HepG2 (cell line): ENCODE data around the gene ARPC1B.

ENCODE experiments used
- ATF7 ChIP-seq, 2 experiments: fragments of 450-650 bp in 1 of 2; sonication (generic) in 1 of 2; formaldehyde crosslinking in 1 of 2; IDR thresholded peaks; 2 replicates each; pipeline versions ENCODE4 v1.4.0 to v1.6.1; 2016 to 2020; ENCODE audit warnings: antibody characterized with exemption in 1 of 2, mild to moderate bottlenecking in 1 of 2, missing genetic modification reagents in 1 of 2
- MXI1 ChIP-seq: IDR thresholded peaks from 3 replicates; pipeline ENCODE4 v1.6.1; 2012; ENCODE audit warnings: low read depth, low read length, inconsistent platforms, borderline replicate concordance
- NFIC ChIP-seq: IDR thresholded peaks from 2 replicates; pipeline ENCODE4 v1.6.1; 2012; ENCODE audit warnings: mild to moderate bottlenecking, low read length, inconsistent platforms
- NFRKB ChIP-seq: fragments of 450-650 bp; IDR thresholded peaks from 2 replicates; pipeline ENCODE4 v1.6.1; 2017
- POLR2AphosphoS5 ChIP-seq: IDR thresholded peaks from 2 replicates; pipeline ENCODE4 v1.6.1; 2012; ENCODE audit warnings: low read depth, low read length
- SMC3 ChIP-seq: IDR thresholded peaks from 2 replicates; pipeline ENCODE4 v1.6.1; 2011; ENCODE audit warnings: low read length, improper control_type of control experiment
- TAF1 ChIP-seq: sonication (generic); formaldehyde crosslinking; IDR thresholded peaks from 2 replicates; pipeline ENCODE4 v1.4.0; 2020; ENCODE audit warnings: missing genetic modification reagents
- TF ChIP-seq, protein P1 (sequence below): sonication (generic); formaldehyde crosslinking; IDR thresholded peaks from 2 replicates; pipeline ENCODE4 v1.5.0; 2020; ENCODE audit warnings: mild to moderate bottlenecking, missing genetic modification reagents, moderate library complexity

DNA sequence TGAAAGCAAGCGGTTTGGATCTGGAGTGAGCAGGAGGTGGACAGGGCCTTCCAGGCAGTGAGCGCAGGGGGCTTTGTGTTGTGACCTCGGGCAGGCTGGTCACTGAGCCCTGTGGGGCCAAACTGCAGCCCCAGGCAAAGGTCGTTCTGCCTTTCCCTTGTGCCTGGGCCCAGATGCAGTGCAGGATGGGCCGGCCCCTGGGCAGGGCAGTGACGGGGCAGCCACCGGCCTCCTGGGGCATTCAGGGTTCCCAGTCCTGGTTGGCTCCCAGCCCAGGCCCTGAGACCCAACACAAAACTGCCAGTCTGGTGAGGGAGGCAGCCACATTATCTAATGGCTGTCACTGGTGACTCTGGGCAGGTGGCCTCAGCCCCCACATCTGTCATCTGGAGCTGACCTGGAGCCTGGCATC is 7.1 kb downstream of the ARPC1B start:
- TF ChIP-seq TAF1 (CRISPR knock-in tag) (no peak), SMC3 (no peak), ATF7 (IDR thresholded peaks at IDR 0.05) (no peak), ATF7 (CRISPR knock-in tag; IDR thresholded peaks at IDR 0.05) (no peak), POLR2AphosphoS5 (no peak), NFRKB (no peak), MXI1 (no peak), NFIC (no peak)
- TF ChIP-seq, protein P1, sequence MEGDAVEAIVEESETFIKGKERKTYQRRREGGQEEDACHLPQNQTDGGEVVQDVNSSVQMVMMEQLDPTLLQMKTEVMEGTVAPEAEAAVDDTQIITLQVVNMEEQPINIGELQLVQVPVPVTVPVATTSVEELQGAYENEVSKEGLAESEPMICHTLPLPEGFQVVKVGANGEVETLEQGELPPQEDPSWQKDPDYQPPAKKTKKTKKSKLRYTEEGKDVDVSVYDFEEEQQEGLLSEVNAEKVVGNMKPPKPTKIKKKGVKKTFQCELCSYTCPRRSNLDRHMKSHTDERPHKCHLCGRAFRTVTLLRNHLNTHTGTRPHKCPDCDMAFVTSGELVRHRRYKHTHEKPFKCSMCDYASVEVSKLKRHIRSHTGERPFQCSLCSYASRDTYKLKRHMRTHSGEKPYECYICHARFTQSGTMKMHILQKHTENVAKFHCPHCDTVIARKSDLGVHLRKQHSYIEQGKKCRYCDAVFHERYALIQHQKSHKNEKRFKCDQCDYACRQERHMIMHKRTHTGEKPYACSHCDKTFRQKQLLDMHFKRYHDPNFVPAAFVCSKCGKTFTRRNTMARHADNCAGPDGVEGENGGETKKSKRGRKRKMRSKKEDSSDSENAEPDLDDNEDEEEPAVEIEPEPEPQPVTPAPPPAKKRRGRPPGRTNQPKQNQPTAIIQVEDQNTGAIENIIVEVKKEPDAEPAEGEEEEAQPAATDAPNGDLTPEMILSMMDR (CRISPR knock-in tag), result no peak
